ENCODE measurements around the gene SNRPA.

DNA sequence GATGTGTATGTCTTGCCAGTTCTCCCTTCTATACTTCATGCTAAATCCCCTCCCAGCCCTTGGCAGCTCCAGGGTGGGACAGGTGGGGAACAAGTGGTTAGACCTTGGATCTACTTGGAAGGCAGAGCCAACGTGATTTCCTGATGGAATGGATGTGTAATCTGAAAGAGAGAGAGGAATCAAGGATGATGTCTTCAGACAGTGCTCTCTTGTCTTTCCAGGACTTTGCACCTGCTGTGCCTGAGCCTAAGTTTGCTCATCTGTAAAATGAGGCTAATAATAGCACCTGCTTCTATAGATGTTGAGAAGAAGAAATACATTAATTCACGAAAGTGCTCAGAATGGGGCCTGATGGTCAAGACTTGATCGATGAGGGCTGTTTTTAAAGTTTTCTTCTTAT lies 41.0 kb downstream of the SNRPA start:
- TF ChIP-seq, protein P1, sequence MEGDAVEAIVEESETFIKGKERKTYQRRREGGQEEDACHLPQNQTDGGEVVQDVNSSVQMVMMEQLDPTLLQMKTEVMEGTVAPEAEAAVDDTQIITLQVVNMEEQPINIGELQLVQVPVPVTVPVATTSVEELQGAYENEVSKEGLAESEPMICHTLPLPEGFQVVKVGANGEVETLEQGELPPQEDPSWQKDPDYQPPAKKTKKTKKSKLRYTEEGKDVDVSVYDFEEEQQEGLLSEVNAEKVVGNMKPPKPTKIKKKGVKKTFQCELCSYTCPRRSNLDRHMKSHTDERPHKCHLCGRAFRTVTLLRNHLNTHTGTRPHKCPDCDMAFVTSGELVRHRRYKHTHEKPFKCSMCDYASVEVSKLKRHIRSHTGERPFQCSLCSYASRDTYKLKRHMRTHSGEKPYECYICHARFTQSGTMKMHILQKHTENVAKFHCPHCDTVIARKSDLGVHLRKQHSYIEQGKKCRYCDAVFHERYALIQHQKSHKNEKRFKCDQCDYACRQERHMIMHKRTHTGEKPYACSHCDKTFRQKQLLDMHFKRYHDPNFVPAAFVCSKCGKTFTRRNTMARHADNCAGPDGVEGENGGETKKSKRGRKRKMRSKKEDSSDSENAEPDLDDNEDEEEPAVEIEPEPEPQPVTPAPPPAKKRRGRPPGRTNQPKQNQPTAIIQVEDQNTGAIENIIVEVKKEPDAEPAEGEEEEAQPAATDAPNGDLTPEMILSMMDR (conservative IDR thresholded peaks at IDR 0.05) = no peak
- no peak for TF ChIP-seq EZH2 (IDR thresholded peaks at IDR 0.05; ENCODE audit: low read depth)
